ENCODE results near the gene ALPG. TPM values are rescaled to one million over a fixed set of nuclear protein-coding genes. Genes with fewer than 3 reads are reported as not detected.

The ALPG gene
- total and polyA plus RNA-seq, 2 of the 13 experiments (the other 11 are each of a cell fraction or from before 2014, with no cell fraction given) = not detected

- DNase-seq (ENCODE audit: low spot score) (no peak), ATAC-seq (no peak), FAIRE-seq (no peak)
- peaks cover 0 to 43% of the 10 kb centered on the region in 2 experiments; a peak in 4 of 5 replicates for H3K27me3 ChIP-seq (ENCODE audit: control insufficient read depth in 1 of 2, insufficient read depth in 2 of 2, low read length in 2 of 2)
- no peaks in the 10 kb centered on the region for H3K36me3 ChIP-seq (replicated peaks in 1 of 2; ENCODE audit: control insufficient read depth in 1 of 2, insufficient read depth in 2 of 2, low read length in 2 of 2)
- 42% methylated on average over 1 of the region's 1 CpG for WGBS (ENCODE audit: low lambda C conversion rate)
- H3K4me3 ChIP-seq (replicated peaks in 1 of 3; ENCODE audit: insufficient read depth in 1 of 3, low read depth in 2 of 3, low read length in 3 of 3) = no peak overlapping the region
- no peaks in the 10 kb centered on the region for H3K79me2 ChIP-seq (ENCODE audit: insufficient read depth, low read length)
- no peak overlapping the region for H3K4me2 ChIP-seq (ENCODE audit: low read depth, low read length)
- no peak overlapping the region for H3K27ac ChIP-seq (ENCODE audit: extremely low read length, insufficient read depth, low read length)
- ChIA-PET CTCF (ENCODE audit: low intra/inter-chr PET ratio, low total read pairs) (no interaction called here), POLR2A (no interaction called here)
- no peaks in the 10 kb centered on the region for H4K20me1 ChIP-seq (ENCODE audit: insufficient read depth, low read length)
- no peak overlapping the region for H3K9ac ChIP-seq (ENCODE audit: insufficient read depth, low read depth, low read length)
- intact Hi-C loops (cut with micrococcal nuclease; ENCODE audit: unreplicated experiment) = no loop called here
- H3K9me3 ChIP-seq (ENCODE audit: low read length) = no peaks in the 10 kb centered on the region
- TF ChIP-seq AHR (CRISPR knock-in tag; IDR thresholded peaks at IDR 0.05) (no peak), NCOR1 (IDR thresholded peaks at IDR 0.05; ENCODE audit: borderline replicate concordance, low read length) (no peak), ZNF766 (CRISPR knock-in tag; IDR thresholded peaks at IDR 0.05; ENCODE audit: borderline replicate concordance) (no peak), NR2F6 (IDR thresholded peaks at IDR 0.05) (no peak), NR2F6 (CRISPR knock-in tag; IDR thresholded peaks at IDR 0.05) (no peak), ZBTB40 (IDR thresholded peaks at IDR 0.05) (no peak), ZBTB40 (CRISPR knock-in tag; IDR thresholded peaks at IDR 0.05) (no peak), ZNF549 (CRISPR knock-in tag; IDR thresholded peaks at IDR 0.05) (no peak), ATF5 (CRISPR knock-in tag; IDR thresholded peaks at IDR 0.05; ENCODE audit: low read depth) (no peak), ZNF577 (CRISPR knock-in tag; IDR thresholded peaks at IDR 0.05; ENCODE audit: borderline replicate concordance, low read depth) (no peak), MIXL1 (CRISPR knock-in tag; IDR thresholded peaks at IDR 0.05) (no peak), ZIK1 (CRISPR knock-in tag; IDR thresholded peaks at IDR 0.05; ENCODE audit: borderline replicate concordance, low read depth) (no peak), RFX3 (CRISPR knock-in tag; IDR thresholded peaks at IDR 0.05) (no peak)
- in situ Hi-C loops (cut with HindIII; ENCODE audit: extremely low pct_ligation_motif_present, low pct_unique_long_range_greater_than_20kb) = no loop called here
- BruUV-seq (replicated peaks) = no TSS peak
- no peak overlapping the region for H2AFZ ChIP-seq (ENCODE audit: low read length)
- no peaks in the 10 kb centered on the region for H3K4me1 ChIP-seq (ENCODE audit: insufficient read depth, low read length)
These were observed 11.1 kb upstream of the ALPG start for GRCh38 chr2:232395586-232395985.

Measured in HepG2 (cell line).